ENCODE results near the gene NTNG1.

NTNG1 gene

DNA sequence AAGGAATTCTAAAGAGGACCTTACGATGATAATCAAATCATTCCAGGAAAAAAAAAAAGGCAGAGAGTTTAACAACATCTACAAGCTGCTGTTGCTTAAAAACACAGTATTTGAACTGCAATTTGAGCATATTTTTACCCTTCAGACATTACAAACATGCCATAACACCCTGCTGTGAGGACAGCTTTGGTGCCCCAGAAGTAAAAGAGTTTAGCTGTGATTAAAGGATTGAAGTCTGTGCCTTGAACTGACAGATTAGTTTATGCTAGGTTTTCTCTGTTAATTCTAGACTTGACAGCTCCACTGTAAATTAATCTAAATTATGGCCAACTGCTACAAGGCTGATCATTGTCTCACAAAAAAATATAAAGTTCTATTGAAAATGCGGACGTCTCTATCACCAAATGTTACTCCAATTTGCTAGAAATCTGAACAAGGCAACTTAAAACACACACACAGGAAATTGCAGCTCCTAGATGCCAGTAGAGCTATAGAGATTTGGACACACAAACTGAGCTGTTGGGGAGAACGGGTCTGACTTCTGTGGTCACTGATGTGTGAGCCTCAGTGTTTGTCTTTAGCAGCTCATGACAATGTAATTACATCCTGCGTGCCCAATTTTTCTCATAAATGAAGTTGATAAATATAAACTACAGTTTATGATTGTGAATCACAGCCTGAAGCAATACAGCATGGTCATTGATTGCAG is 217.9 kb downstream of the NTNG1 start:
- no peak overlapping the region for H3K9ac ChIP-seq (ENCODE audit: low read length)
- no peaks in the 10 kb centered on the region for H3K36me3 ChIP-seq (ENCODE audit: control insufficient read depth, insufficient read depth, low read length)
- H3K9me3 ChIP-seq (ENCODE audit: control insufficient read depth, low read length), result no peaks in the 10 kb centered on the region
- no peaks in the 10 kb centered on the region for H3K27me3 ChIP-seq (ENCODE audit: control insufficient read depth, insufficient read depth, low read length)
- H3K4me3 ChIP-seq (ENCODE audit: low read length), result no peak overlapping the region
- no peaks in the 10 kb centered on the region for H3K4me1 ChIP-seq (ENCODE audit: control insufficient read depth, insufficient read depth, low read length)

DNA sequence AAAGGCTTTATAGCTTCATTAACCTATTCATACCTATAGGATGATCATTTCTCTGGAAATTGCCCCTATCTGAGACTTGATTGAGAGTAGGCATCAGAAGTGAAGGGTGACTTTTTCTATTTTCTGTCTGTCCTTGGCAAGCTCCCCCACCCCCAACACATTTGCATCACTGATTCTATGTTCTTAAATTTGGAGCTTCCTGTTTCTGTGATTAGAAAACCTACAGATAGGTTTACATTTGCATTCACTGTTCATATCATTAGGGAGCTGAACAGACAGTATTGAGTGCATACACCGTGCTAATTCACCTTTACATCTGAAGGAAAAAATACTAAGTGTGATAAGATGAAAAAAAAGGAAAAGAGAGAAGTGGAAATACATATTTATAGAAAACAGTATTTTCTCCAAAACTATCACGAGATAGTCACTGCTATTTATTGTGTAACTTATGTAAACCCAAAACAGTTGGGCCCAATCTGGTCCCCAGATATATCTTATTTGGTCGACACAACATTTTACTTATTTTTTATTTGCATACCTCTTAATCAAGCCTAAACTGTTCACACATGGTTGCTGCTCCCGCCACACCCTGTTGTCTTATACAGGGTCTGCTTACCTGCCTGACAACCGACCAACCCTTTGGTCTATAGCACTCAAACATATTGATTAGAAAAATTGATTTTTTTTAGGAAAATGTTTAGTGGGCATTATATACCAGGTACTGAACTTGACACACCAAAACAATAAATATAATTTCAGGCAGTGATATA is 218.8 kb downstream of the NTNG1 start:
- H3K9ac ChIP-seq (ENCODE audit: low read length), result no peak overlapping the region
- no peaks in the 10 kb centered on the region for H3K36me3 ChIP-seq (ENCODE audit: control insufficient read depth, insufficient read depth, low read length)
- H3K27me3 ChIP-seq (ENCODE audit: control insufficient read depth, insufficient read depth, low read length), result no peaks in the 10 kb centered on the region
- H3K9me3 ChIP-seq (ENCODE audit: control insufficient read depth, low read length), result no peaks in the 10 kb centered on the region
- no peaks in the 10 kb centered on the region for H3K4me1 ChIP-seq (ENCODE audit: control insufficient read depth, insufficient read depth, low read length)
- H3K4me3 ChIP-seq (ENCODE audit: low read length), result no peak overlapping the region

DNA sequence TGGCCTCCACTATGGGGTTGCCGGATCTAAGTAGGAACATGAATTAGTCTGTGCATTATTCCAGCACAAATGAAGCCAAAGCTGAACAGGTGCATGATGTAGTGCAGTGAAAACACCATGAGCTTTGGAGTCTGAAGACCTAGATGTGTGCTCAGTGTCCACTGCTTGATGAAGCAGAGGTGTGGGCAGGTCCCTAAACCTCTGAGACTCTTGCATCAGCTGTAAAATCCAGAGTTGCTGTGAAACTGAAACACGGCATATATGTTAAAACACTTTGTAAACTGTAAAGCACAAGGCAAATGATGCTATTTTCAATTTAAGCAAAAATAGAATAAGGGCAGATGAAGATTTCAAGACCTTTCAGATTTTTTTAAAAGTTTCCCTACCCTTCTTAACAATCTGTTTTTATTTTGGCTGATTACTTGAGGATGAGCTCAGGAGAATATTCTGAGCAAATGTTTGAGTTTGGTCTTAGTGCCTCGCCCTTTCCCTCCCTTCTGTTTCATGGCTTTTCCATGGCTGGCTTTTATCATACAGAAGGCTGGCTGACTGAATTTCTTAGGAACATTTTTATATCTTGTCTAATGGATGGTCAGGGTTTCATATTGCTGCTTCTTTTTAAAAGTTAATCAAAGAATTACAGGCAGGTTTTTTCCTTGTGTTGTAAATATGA is 221.8 kb downstream of the NTNG1 start:
- Histone ChIP-seq H3K4me3 (ENCODE audit: low read length) (no peak overlapping the region), H3K9ac (ENCODE audit: low read length) (no peak overlapping the region), H3K9me3 (ENCODE audit: control insufficient read depth, low read length) (no peaks in the 10 kb centered on the region), H3K27me3 (ENCODE audit: control insufficient read depth, insufficient read depth, low read length) (no peaks in the 10 kb centered on the region), H3K36me3 (ENCODE audit: control insufficient read depth, insufficient read depth, low read length) (no peaks in the 10 kb centered on the region), H3K4me1 (ENCODE audit: control insufficient read depth, insufficient read depth, low read length) (no peaks in the 10 kb centered on the region)

DNA sequence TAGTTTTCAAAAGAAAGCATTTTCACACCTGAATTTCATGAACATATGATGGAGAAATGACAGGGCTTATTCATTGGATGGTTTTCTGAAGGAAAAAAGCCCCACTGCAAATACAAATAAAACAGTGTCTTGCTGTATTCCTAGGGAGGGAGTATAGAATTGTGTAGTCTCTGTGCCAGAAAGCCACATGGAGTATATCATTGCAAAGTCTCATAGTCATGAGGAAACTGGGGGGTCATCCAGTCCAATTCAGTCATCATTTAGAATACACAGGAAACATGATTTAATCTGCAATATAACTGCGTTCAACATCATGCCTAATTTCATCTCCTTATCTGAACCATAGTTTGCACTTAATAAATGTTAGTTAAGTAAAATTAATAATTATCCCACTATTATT is 222.3 kb downstream of the NTNG1 start:
- H3K36me3 ChIP-seq (ENCODE audit: control insufficient read depth, insufficient read depth, low read length), result no peaks in the 10 kb centered on the region
- no peaks in the 10 kb centered on the region for H3K27me3 ChIP-seq (ENCODE audit: control insufficient read depth, insufficient read depth, low read length)
- H3K4me1 ChIP-seq (ENCODE audit: control insufficient read depth, insufficient read depth, low read length), result no peaks in the 10 kb centered on the region
- no peaks in the 10 kb centered on the region for H3K9me3 ChIP-seq (ENCODE audit: control insufficient read depth, low read length)
- H3K9ac ChIP-seq (ENCODE audit: low read length), result no peak overlapping the region
- no peak overlapping the region for H3K4me3 ChIP-seq (ENCODE audit: low read length)

DNA sequence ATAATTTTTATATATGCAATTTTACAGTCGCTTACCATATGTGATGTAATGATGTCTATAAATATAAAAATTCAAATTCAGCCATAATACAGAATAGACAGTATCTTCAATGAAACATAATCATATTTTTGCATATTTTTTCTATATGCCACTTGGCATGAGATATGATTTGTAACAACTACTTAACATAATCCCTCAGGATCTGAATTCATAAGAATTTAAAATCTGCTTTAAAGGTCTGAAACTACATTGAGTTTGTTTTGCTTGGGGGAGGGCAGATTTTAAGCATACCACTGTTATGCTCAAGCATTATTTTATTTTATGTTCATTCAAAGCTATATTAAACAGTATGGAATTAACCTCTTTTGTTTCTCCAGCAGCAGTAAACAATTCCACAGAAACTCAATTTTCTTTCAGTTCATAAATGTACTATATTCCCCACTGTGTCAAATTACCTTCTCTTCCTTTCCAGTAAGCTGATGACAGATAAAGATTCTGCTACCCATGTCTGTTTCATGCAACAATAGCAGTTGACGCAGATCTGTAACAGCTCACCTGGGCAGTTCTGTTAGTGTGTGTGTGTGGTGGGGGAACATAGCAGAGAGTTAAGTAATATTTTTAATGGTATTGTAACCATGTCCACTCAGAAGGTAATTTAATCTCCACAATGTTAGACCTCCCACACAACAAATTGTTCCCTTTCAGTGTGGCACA is 224.8 kb downstream of the NTNG1 start:
- H3K4me3 ChIP-seq (ENCODE audit: low read length), result no peak overlapping the region
- no peaks in the 10 kb centered on the region for H3K4me1 ChIP-seq (ENCODE audit: control insufficient read depth, insufficient read depth, low read length)
- H3K36me3 ChIP-seq (ENCODE audit: control insufficient read depth, insufficient read depth, low read length), result no peaks in the 10 kb centered on the region
- H3K9me3 ChIP-seq (ENCODE audit: control insufficient read depth, low read length), result no peaks in the 10 kb centered on the region
- H3K27me3 ChIP-seq (ENCODE audit: control insufficient read depth, insufficient read depth, low read length), result no peaks in the 10 kb centered on the region
- H3K9ac ChIP-seq (ENCODE audit: low read length), result no peak overlapping the region

DNA sequence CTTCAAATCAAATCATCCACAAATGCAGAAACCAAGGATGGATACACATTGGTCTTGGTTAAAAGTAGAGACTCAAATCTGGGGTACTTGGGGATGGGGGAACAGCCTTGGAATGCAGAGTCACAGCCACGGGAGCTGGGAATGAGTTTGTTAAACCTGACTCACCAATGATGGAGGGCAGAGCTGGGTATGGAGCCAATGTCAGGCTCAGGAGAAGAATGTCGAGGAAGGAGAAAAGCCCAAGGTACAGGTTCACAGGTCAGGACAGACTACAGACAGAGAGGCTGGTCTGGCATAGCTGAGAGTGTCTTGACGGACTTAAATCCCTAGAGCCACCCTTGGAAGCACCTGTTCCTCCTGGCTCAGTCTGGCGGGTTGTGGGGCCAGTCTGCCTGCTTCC is 237.6 kb downstream of the NTNG1 start:
- no peaks in the 10 kb centered on the region for H3K4me1 ChIP-seq (ENCODE audit: control insufficient read depth, insufficient read depth, low read length)
- H3K9me3 ChIP-seq (ENCODE audit: control insufficient read depth, low read length), result no peaks in the 10 kb centered on the region
- no peak overlapping the region for H3K9ac ChIP-seq (ENCODE audit: low read length)
- no peak overlapping the region for H3K4me3 ChIP-seq (ENCODE audit: low read length)
- no peaks in the 10 kb centered on the region for H3K27me3 ChIP-seq (ENCODE audit: control insufficient read depth, insufficient read depth, low read length)
- H3K36me3 ChIP-seq (ENCODE audit: control insufficient read depth, insufficient read depth, low read length), result no peaks in the 10 kb centered on the region

DNA sequence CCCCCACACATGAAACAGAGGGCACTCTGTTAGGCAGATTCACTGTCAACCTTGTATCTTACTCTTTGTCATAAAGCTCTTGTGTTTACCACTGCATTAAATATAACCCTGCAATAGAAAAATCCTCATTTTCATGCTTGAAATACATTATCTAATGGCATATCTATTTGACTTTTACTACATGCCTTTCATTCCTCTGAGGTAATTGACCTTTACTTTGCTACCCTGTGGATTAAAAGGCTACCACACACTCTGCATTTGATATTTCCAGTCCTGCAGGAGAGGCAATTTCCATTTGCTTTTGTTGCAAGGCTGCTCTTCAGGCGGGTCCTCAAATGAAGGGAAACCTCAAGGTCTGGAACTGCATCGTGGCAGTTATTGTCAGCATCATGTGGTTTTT is 238.0 kb downstream of the NTNG1 start:
- H3K4me3 ChIP-seq (ENCODE audit: low read length), result no peak overlapping the region
- no peaks in the 10 kb centered on the region for H3K27me3 ChIP-seq (ENCODE audit: control insufficient read depth, insufficient read depth, low read length)
- no peak overlapping the region for H3K9ac ChIP-seq (ENCODE audit: low read length)
- no peaks in the 10 kb centered on the region for H3K36me3 ChIP-seq (ENCODE audit: control insufficient read depth, insufficient read depth, low read length)
- H3K4me1 ChIP-seq (ENCODE audit: control insufficient read depth, insufficient read depth, low read length), result no peaks in the 10 kb centered on the region
- no peaks in the 10 kb centered on the region for H3K9me3 ChIP-seq (ENCODE audit: control insufficient read depth, low read length)

DNA sequence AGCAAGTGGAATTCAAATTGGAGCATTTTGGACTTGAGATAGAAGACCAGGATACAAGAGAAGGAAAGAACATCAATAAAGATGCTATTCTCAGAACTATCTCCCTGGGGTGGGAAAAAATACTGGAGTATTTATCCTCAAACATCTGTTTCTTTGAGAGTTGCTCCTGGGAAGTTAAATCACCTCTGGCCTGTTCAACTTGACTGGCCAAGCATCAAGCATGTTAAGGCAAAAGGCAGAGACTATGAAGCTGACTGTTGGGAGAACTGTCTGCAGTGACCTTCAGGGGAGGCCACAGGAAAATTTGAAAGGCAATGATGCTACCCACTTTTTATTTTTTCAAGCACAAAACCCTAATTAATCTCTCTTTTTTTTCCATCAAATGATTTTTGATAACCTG is 239.0 kb downstream of the NTNG1 start:
- Histone ChIP-seq H3K4me1 (ENCODE audit: control insufficient read depth, insufficient read depth, low read length) (no peaks in the 10 kb centered on the region), H3K36me3 (ENCODE audit: control insufficient read depth, insufficient read depth, low read length) (no peaks in the 10 kb centered on the region), H3K27me3 (ENCODE audit: control insufficient read depth, insufficient read depth, low read length) (no peaks in the 10 kb centered on the region), H3K9ac (ENCODE audit: low read length) (no peak overlapping the region), H3K4me3 (ENCODE audit: low read length) (no peak overlapping the region), H3K9me3 (ENCODE audit: control insufficient read depth, low read length) (no peaks in the 10 kb centered on the region)

DNA sequence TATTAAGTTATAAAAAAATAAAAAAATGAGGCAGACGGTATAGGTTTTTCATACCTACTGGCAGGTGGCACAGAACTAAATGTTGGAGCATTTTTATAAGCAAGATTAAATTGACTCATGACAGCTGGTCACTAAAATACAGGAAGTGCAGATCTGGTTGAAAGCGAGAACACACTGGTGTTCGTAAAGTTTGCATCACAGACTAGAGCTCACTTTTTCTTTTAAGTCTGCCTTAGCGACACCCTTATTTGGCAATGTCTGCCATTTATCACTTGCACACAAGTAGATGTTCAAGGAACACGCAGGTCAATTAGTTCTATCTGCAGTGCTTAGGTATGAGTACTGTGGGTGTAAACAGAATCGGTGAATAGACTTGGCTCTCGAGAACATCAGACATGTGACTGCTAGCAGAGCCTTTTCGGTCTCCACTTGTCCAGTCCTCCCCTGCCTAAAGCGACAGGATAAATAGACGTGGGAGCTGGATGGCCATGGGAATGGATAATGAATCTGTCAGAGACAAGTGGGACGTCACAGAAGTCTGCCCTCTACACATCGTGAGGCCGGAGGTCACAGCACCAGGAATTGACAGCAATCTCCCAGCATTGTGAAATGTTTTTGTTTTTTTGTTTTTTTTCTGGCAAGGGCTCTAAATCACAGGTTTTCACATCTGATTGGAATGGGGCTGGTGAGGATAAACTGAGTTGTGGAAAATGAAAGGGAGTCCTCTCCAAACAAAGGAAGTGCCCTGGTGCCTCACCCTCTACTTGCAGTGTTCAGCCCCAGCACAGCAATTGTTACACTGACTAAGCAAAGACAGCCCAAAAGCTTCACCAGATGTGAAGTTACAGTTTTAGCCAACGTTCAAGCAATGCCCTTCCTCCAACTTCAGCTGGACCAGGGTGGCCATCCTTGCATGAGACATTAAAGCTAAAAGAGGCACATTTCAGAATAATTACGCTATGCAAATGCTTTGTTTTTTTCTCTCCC is 248.9 kb downstream of the NTNG1 start:
- Histone ChIP-seq H3K4me3 (ENCODE audit: low read length) (no peak overlapping the region), H3K9me3 (ENCODE audit: control insufficient read depth, low read length) (no peaks in the 10 kb centered on the region)

DNA sequence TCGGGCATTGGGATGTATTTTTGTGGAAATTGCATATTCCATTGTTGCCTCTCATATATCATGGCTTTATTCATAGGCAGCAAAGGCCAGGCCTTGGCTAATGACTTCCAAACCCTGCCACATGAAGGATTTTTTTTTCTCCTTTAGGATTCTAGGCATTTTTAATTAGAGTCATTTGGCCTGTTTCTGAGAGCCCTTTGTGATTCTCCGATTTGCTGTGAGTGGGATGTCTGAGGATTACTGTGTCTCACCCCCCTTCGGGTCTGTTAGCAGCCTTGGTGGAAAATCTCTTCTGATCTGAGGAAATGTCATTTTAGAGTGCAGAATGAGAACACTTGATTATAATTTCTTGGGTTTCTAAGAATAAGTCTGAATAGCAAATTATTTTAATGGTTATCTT is 253.5 kb downstream of the NTNG1 start:
- H3K27me3 ChIP-seq (ENCODE audit: control insufficient read depth, insufficient read depth, low read length), result no peaks in the 10 kb centered on the region

More for the DNA sequence above, 248.9 kb downstream of the NTNG1 start:
- Histone ChIP-seq H3K36me3 (ENCODE audit: control insufficient read depth, insufficient read depth, low read length) (no peaks in the 10 kb centered on the region), H3K4me1 (ENCODE audit: control insufficient read depth, insufficient read depth, low read length) (no peaks in the 10 kb centered on the region), H3K9ac (ENCODE audit: low read length) (no peak overlapping the region), H3K27me3 (ENCODE audit: control insufficient read depth, insufficient read depth, low read length) (no peaks in the 10 kb centered on the region)

DNA sequence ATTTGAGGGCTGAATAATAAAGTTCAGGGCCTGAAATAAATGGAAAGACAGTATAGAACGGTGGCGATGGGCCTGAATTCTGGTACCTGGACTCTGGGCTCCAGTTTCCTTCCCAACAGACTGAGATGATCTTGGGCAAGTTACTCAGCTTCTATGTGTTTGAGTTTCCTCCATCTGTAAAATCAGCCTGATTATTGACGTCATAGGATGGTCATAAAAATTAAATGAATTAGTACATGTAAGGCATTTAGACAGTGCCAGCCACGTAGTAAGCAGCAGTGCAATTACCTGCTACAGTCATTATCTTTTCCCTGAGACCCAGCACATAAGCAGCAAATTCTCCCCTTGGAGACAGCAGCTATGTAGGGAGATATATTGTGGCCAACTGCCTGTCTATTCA is 260.9 kb downstream of the NTNG1 start:
- H3K27me3 ChIP-seq (ENCODE audit: control insufficient read depth, insufficient read depth, low read length), result no peaks in the 10 kb centered on the region
- no peak overlapping the region for H3K9ac ChIP-seq (ENCODE audit: low read length)
- no peaks in the 10 kb centered on the region for H3K9me3 ChIP-seq (ENCODE audit: control insufficient read depth, low read length)
- H3K4me3 ChIP-seq (ENCODE audit: low read length), result no peak overlapping the region
- no peaks in the 10 kb centered on the region for H3K36me3 ChIP-seq (ENCODE audit: control insufficient read depth, insufficient read depth, low read length)
- no peaks in the 10 kb centered on the region for H3K4me1 ChIP-seq (ENCODE audit: control insufficient read depth, insufficient read depth, low read length)

More for the DNA sequence above, 253.5 kb downstream of the NTNG1 start:
- Histone ChIP-seq H3K4me3 (ENCODE audit: low read length) (no peak overlapping the region), H3K9me3 (ENCODE audit: control insufficient read depth, low read length) (no peaks in the 10 kb centered on the region), H3K4me1 (ENCODE audit: control insufficient read depth, insufficient read depth, low read length) (no peaks in the 10 kb centered on the region), H3K9ac (ENCODE audit: low read length) (no peak overlapping the region), H3K36me3 (ENCODE audit: control insufficient read depth, insufficient read depth, low read length) (no peaks in the 10 kb centered on the region)

Data from mucosa of stomach (tissue), 1 donor.